Activated CD4-positive, CD25-positive, alpha-beta regulatory T cell treated with anti-CD3 and anti-CD28 coated beads, Interleukin-2, amount 50 U/mL, for 24 hours (primary cell): ENCODE results near the gene COL27A1.
"Not testable (repeated sequence)": the region's sequence is repeated elsewhere in the genome, so short reads cannot be mapped to it uniquely, and the experiment has no call there.

Experiments used
- ATAC-seq, 2 donors: fragments of 150-1000 bp; cut with Tn5 transposase; one replicate each; pipeline ENCODE4 v1.10.0; 2021; ENCODE audit warnings: mild to moderate bottlenecking in 1 of 2, moderate library complexity in 1 of 2

Gene COL27A1

GRCh38 chr9:114328937-114329624, 173.7 kb downstream of the COL27A1 start:
- not testable (repeated sequence) for ATAC-seq

- not testable (repeated sequence) for ATAC-seq
Observed at GRCh38 chr9:114329625-114330022, 174.3 kb downstream of the COL27A1 start, which contains the start of gene ORM2. Gene ORM2 (plus strand): TSS chr9:114329869. CDS start chr9:114329905, 36 bp downstream.

- ATAC-seq, result no peak
Observed at GRCh38 chr9:114330636-114331035, 175.3 kb downstream of the COL27A1 start.

- peak in 1 of 2 donors; percentile 23 for ATAC-seq
Observed at GRCh38 chr9:114331229-114332195, 176.2 kb downstream of the COL27A1 start.

- ATAC-seq, result not testable (repeated sequence)
Observed at GRCh38 chr9:114332474-114333040, 177.2 kb downstream of the COL27A1 start.

- not testable (repeated sequence) for ATAC-seq
Observed at GRCh38 chr9:114333718-114334117, 178.4 kb downstream of the COL27A1 start.

GRCh38 chr9:114334490-114334889, 179.2 kb downstream of the COL27A1 start:
- ATAC-seq, result no peak

- no peak for ATAC-seq
Observed at GRCh38 chr9:114335745-114336144, 180.4 kb downstream of the COL27A1 start.

GRCh38 chr9:114336157-114336556, 180.8 kb downstream of the COL27A1 start:
- no peak for ATAC-seq

- ATAC-seq, result no peak
Observed at GRCh38 chr9:114336699-114337395, 181.5 kb downstream of the COL27A1 start.

- no peak for ATAC-seq
Observed at GRCh38 chr9:114338187-114338586, 182.8 kb downstream of the COL27A1 start.

GRCh38 chr9:114339130-114339908, 184.0 kb downstream of the COL27A1 start:
- ATAC-seq, result peak; percentile 70 to 74

- ATAC-seq, result no peak
Observed at GRCh38 chr9:114341152-114341830, 186.0 kb downstream of the COL27A1 start.

GRCh38 chr9:114341991-114342390, 186.7 kb downstream of the COL27A1 start:
- no peak for ATAC-seq

- ATAC-seq, result no peak
Observed at GRCh38 chr9:114342755-114343440, 187.6 kb downstream of the COL27A1 start.

- no peak for ATAC-seq
Observed at GRCh38 chr9:114343471-114344187, 188.3 kb downstream of the COL27A1 start.

- no peak for ATAC-seq
Observed at GRCh38 chr9:114344188-114344566, 188.8 kb downstream of the COL27A1 start.

- no peak for ATAC-seq
Observed at GRCh38 chr9:114344692-114345091, 189.4 kb downstream of the COL27A1 start.

GRCh38 chr9:114345493-114346065, 190.2 kb downstream of the COL27A1 start:
- no peak for ATAC-seq
